NOMO-1 treated with dmso at 0.1 percent for 144 hours (cell line): Measurements from ENCODE around the gene HMGCL.
"Not testable (repeated sequence)": the region's sequence is repeated elsewhere in the genome, so short reads cannot be mapped to it uniquely, and the experiment has no call there.

ENCODE experiments used
- DNase-seq: peaks from one replicate; lab custom pipeline; 2025; ENCODE audit not compliant: unreplicated experiment; lab: John Stamatoyannopoulos, UW

The HMGCL gene

GRCh38 chr1:23827717-23828116, 2.5 kb upstream of the HMGCL start:
- DNase-seq: no peak

DNA sequence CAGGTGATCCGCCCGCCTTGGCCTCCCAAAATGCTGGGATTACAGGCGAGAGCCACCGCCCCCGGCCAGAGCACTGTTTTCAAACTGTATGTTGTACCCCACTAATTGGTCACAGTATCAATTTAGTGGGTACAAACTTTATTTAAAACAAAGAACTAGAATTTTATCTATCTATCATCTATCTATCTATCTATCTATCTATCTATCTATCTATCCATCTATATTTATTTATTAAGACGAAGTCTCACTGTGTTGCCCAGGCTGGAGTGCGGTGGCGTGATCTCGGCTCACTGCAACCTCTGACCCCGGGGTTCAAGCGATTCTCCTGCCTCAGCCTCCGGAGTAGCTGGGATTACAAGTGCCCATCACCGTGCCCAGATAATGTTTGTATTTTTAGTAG, 1.4 kb upstream of the HMGCL start:
- DNase-seq: not testable (repeated sequence)

- DNase-seq: no peak
These were observed 713 bp upstream of the HMGCL start for GRCh38 chr1:23825762-23826522.

DNA sequence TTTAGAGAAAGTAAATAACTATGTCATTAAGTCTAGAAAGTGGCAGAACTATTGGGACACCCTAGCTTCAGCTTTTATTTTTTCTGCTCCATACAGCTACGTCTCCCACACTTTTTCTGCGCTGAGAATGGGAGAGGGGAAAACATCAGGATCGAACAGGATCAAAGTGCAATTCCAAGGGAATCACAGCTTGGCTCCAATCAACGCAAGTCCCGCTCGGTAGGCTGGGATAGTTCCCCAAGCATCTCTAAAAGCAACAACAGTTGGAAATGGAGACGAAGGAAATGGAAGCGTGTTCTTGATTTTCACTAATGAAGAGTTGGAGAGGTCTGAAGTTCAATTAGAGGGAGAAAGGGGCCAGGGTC, 536 bp downstream of the HMGCL start:
- no peak for DNase-seq

DNA sequence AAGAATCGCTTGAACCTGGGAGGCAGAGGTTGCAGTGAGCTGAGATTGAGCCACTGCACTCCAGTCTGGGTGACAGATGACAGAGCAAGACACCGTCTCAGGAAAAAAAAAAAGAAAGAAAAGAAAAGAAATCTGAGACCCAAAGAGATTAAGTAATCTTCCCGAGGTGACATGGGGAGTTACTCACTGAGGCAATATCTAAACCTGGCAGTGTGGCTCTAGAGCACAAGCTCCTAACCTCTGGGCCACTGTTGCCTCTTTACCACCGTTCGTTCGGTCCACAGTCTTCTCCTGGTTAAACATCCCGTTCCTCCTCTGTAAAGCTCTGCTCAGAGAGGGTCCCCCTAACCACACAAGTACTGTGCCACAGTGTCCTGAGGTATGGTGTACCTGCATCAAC, 1.5 kb downstream of the HMGCL start:
- DNase-seq: no peak

DNA sequence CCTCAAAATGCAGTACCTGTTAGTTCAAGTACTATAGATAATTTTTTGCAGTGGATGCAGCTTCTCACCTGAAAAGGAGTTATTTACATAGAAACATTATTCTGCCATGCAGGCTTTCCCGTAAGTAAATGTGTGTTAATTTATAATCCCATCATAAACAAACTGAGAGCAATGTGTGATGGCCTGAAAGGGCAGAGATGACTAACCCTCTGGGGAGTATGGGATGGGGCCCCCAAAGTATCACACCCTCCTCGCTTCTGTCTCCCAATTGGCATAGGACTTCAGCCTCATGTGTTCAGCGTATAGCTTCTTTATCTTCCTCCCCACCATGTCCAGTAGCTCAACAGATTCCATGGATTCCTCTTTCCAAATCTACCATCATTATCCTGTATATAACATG, 7.6 kb downstream of the HMGCL start:
- no peak for DNase-seq

DNA sequence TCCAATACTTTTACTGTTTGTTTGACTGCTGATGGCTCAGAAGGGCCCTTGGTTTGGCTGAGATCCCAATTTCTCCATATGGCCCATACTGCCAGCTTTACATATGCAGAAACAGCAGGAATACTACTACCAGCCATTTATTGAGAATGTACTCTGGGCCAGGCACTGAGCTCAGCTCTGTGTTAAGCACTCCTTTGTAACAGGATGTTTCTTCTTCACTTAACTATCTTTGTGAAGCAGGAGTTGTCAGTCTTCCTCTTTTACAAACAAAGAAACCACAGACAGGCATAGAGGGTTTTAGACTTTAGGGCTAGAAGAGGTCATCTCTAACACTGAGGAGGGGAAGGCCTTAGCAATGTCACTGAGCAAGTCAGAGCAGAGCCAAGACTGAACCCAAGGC, 8.3 kb downstream of the HMGCL start:
- DNase-seq: no peak

DNA sequence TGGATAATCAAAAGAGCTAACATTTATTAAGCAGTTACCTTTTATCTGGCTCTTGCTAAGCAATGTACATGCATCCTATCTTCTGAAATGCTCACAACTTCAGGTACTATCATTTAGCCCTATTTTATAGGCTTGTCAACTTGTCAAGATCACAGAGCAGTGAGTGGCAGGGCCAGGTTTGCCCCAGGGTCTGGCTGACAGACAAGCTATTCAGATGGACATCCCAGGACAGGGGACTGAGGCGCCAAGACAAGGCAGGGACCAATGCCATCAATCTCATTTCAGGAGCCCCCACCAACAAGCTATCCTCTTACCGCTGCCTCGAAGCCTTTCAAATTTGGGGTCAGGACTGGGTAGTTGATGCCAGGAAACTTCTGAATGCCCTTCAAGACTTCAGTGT, 8.9 kb downstream of the HMGCL start:
- no peak for DNase-seq

DNA sequence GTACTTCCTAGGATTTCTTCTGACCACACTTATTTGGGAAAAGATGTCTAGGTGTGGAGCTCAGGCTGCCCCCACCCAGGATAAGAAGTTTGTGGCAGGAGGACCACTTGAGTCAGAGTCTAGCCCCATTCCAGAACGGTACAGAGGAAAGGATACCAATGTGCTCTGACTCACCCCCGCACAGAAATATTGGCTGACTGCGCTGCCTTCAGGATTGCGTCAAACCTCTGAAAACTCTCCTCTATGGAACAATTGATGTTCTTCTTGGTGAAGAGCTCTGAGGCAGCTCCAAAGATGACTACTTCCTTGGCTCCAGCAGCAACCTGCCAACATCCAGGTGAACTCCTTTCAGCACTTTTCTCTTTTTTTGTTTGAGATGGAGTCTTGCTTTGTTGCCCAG, 11.2 kb downstream of the HMGCL start:
- DNase-seq: no peak

DNA sequence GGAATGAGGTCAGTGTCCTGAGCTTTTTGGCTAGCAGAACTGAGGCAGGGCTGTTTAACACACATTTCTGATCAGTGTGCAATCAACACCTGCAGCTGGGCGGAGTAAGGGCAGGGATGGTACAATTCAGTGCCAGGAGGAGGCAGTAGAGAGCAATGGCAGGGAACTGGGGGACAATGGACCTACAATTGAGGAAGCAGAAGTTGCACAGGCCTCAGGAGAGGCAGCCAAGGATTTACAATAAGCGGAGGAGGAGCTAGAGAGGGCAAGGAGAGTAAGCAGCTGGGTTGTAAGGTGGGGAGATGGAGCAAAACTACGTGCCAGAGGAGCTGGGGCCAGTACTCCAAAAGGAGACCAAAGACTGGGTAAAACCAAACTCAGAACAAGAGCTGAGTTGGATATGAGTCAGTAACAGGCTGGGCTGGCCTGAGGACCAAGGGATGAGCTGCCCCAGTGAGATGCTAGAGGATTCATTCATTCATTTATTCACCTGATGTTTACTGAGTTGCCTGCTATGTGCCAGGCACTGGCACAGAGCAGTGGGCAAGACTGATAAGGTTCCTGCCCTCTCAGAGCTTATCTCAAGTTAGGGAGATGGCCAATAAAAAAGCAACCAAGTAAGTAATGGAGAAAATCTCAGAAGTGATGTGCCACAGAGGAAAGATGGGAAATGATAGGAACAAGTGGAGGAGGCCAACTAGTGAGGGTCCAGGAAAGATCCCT, 14.2 kb downstream of the HMGCL start:
- peak; percentile 88 for DNase-seq

DNA sequence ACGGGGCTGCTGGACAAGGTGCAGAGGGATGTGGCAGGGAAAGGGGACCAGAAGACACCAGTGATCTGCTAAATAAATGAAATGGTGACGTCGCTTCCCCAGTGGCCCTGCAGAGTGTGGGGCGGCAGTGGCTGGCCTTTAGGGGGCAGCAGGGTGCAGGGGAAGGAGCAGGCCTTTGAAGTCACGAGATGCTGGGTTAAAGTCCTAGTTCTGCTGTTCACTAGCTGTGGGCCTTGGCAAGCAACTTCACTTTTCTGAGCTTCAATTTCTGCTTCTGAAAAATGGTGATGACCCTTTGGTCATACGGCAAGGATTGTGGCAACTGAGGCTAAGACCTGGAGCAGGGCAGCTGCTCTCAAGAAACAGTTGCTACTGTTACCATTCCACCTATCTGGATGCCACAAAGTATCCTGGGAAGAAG, 15.5 kb downstream of the HMGCL start:
- DNase-seq: peak; percentile 96

DNA sequence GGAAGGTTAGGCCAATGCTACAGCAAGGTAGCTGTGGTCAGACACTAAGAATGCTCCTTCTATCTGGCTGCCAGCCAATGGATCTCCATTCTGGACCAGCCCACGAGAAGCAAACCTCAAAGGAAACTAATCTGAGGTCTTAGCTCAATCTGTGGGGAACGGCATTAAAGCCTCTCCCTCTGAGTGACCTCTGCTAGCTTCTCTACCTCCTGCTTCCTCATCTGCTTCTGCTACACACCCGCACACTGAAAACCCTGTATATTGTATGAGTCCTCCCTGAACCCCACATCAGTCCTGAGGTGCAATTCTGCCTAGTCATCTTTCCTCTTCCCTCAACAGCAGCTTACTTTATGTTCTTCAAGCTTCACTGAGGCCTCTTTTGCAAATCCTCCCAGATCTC, 17.8 kb downstream of the HMGCL start:
- peak; percentile 86 for DNase-seq

- no peak for DNase-seq
These were observed 18.9 kb downstream of the HMGCL start for GRCh38 chr1:23806280-23806679.

GRCh38 chr1:23805025-23805424, 20.2 kb downstream of the HMGCL start:
- DNase-seq: no peak

DNA sequence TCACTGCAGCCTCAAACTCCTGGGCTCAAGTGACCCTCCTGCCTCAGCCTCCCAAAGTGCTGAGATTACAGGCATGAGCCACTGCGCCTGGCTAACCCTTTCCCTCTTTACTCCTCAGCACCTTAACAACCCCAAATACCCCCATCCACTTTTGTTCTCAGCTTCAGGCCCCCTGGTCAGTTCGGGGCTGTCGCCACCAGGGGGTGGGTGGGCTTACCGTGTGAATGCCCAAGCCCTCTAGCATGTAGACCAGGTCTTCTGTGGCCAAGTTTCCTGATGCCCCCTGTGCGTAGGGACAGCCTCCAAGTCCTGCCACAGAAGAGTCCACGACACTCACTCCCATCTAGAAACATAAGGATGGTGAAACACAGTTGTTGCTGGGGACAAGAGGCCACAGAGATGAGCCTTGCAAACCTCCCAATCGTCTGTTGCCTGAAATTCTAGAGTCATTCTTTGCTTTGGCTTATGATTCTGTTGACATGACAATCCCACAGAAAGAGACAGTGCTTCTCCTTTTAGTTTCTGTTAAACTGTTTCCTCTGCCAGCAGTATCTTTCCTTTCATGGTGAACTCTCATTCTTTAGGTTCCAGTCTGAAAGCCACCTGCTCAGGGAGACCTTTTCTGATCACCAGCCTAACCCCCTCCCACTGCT, 20.9 kb downstream of the HMGCL start:
- no peak for DNase-seq

DNA sequence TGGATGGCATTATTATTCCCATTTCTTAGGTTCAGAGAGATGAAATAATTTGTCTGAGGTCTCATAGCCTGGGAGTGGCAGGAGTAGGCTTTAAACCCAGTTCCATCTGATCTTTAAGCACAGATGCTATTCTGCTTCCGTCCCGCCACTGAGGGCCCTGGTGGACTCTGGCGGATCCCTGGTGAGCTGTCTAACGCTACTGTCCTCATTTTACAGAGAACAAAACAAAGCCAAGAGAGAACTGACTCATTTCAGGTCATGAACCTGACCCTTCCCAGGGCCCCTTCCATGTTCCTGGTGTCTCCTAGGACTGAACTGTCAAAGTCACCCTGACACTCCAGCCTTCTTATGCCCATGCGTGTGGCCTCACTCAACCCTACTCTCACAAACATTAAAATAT, 21.6 kb downstream of the HMGCL start:
- DNase-seq: no peak

- not testable (repeated sequence) for DNase-seq
These were observed 22.4 kb downstream of the HMGCL start for GRCh38 chr1:23802809-23803342.

DNA sequence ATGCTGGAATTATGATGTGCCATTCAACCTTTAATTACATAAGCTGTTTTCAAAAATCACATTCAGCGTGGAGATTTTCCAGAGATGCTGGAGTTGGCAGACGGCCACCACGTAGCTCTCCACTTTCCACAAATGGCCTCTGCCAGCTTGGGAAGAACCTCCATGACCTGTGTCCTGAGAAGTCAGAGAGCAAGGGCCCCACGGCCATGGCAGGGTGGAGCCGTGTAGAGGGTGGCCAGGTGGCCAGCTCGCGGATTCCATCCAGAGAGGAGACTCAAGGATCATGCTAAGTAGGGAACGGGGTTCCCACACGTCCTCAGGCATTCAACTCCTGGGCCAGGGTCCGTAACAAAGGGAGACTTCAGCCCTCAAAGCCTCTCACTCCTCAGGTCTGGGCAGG, 23.4 kb downstream of the HMGCL start:
- no peak for DNase-seq

DNA sequence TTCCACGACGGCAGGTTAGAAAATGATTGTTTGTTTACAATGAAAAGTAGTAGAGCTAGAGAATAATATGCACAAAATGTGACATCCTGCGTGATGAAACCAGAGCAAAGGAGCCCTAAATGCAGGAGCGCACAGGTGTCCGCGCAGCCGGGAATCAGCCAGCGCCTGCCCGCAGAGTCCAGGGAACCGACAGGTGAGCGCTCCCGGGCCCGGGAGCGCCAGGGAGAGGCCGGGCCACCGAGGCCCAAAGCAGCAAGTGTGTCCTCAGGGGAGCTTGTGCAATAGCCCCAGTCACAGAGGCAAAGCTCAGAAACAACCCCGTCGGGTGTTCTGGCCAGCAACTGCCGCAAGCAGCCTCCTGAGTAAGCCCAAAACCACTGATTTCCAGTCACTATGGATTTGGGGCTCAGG, 23.9 kb downstream of the HMGCL start:
- DNase-seq: no peak

GRCh38 chr1:23800400-23801337, 24.6 kb downstream of the HMGCL start, which contains the start of gene GALE:
TSS of gene GALE (minus strand) at chr1:23800754. CDS start at chr1:23799007, 1,747 bp downstream.
- DNase-seq: peak; percentile 94
